HG02943 (cell line): Measurements from ENCODE around the gene KCNC1.

Experiments used
- ATAC-seq: cut with Tn5 transposase; IDR thresholded peaks from one replicate; pipeline ENCODE4 v1.9.1; 2021; ENCODE audit warnings: mild to moderate bottlenecking, low read depth, moderate library complexity; ENCODE audit not compliant: unreplicated experiment

KCNC1 gene

DNA sequence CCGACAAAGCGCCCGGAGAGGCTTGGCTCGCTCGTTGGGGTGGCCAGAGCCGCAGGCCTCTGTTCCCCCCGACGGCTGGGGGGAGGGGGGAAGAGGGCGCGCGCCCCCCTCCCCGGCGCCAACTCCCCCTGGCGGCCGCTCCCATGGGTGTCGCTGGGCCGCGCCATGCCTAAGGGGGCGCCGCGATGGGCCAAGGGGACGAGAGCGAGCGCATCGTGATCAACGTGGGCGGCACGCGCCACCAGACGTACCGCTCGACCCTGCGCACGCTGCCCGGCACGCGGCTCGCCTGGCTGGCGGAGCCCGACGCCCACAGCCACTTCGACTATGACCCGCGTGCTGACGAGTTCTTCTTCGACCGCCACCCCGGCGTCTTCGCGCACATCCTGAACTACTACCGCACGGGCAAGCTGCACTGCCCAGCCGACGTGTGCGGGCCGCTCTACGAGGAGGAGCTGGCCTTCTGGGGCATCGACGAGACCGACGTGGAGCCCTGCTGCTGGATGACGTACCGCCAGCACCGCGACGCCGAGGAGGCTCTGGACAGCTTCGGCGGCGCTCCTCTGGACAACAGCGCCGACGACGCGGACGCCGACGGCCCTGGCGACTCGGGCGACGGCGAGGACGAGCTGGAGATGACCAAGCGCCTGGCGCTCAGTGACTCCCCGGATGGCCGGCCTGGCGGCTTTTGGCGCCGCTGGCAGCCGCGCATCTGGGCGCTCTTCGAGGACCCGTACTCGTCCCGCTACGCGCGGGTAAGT is 1.4 kb downstream of the KCNC1 start:
- no peak for ATAC-seq

DNA sequence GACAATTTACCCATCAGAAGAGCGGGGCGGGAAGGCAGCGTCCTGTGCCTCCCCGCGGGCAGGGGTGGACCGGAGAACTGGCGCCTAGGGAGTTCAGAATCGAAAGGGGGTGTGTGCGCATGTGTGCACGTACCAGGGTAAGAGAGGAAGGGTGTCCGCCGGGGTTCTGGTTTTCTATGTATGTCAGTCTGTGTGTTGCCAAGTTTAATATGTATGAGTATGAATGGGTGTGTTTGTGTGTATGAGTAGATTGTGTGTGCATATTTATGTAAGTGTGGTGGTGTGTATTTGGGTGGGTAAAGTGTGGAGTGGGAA is 2.0 kb downstream of the KCNC1 start:
- ATAC-seq, result no peak

GRCh38 chr11:17736930-17737817 is 2.6 kb downstream of the KCNC1 start:
- no peak for ATAC-seq

GRCh38 chr11:17738151-17738973 is 3.8 kb downstream of the KCNC1 start:
- no peak for ATAC-seq

- no peak for ATAC-seq
These were observed 5.4 kb downstream of the KCNC1 start for GRCh38 chr11:17739945-17740338.

GRCh38 chr11:17740649-17741235 is 6.2 kb downstream of the KCNC1 start:
- ATAC-seq, result no peak

GRCh38 chr11:17741487-17741886 is 6.9 kb downstream of the KCNC1 start:
- no peak for ATAC-seq

- ATAC-seq, result no peak
These were observed 7.4 kb downstream of the KCNC1 start for GRCh38 chr11:17742019-17742418.

DNA sequence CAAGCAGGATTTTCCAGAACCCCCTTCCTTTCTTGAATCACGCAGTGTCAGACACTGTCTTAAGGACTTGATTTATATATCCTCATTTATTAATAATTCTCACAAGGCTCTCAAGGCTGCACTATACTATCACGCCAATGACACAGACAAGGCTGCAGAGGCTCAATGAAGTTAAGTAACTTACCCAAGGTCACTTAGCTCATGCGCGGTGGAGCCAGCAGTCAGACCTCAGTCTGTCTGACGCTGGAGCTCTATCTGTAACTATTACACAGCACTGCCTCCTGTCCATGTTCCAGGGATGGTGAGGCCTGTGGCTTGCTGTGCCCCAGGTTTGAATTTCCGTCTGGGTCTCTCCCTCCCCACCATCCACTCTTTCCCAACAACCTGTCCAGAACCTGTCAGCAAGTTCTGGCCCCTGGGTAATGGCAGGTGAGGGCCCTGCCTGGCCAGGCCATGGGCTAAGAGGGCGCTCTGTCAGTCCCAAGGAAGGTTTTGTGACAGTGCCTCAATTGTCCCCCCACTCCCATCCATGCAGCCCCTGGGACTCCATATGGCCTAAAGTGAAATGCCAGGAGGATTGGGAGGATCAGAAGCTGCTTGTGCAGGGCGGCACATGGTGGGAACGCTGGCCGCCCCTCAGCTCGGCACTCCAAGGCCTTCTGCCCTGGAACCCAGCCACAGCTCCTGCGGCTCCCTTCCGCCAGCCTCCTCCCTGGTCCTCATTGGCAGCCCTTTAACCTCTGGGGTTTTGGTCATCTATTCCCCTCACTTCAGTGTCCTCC is 8.6 kb downstream of the KCNC1 start:
- no peak for ATAC-seq

GRCh38 chr11:17743808-17744119 is 9.2 kb downstream of the KCNC1 start:
- ATAC-seq, result no peak

- no peak for ATAC-seq
These were observed 9.8 kb downstream of the KCNC1 start for GRCh38 chr11:17744151-17744940.

GRCh38 chr11:17745023-17745772 is 10.6 kb downstream of the KCNC1 start:
- no peak for ATAC-seq

DNA sequence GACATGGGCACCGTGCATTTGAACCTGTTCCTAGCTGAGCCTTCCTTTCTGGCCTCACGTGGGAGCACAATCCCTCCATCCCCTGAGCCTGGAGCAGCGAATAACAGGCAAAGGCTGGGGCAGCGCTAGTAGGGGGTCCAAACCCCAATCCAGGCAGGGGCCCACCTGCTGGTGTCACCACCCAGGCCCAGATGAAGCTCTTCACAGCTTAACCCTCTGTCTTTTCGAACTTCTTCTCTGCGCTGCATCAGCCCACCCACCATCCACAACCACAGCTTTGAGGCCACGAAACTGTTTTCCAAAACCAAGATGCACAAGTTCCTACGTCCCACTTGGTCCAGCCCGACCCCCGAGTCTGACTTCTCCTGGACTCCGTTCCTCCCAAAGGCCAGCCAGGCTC is 11.5 kb downstream of the KCNC1 start:
- ATAC-seq, result no peak

GRCh38 chr11:17747131-17747955 is 12.8 kb downstream of the KCNC1 start:
- ATAC-seq, result no peak

DNA sequence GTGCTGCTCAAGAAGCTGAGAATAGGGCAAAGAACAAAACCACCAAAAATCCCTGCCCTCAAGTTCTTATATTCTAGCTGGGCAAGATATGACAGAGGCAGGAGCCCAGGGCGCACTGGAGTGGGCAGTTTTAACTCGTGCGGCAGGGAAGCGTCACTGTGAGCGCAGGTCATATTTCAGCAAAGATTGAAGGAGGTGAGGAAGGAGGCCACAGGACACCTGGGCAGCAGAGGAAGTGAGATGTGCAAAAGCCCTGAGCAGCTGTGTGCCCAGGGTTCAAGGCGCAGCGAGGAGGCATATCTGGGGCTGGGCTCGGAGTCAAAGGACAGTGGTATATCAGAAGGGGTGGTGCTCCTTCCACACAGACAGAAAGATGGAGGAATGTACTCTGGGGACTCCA is 13.5 kb downstream of the KCNC1 start:
- ATAC-seq, result no peak

DNA sequence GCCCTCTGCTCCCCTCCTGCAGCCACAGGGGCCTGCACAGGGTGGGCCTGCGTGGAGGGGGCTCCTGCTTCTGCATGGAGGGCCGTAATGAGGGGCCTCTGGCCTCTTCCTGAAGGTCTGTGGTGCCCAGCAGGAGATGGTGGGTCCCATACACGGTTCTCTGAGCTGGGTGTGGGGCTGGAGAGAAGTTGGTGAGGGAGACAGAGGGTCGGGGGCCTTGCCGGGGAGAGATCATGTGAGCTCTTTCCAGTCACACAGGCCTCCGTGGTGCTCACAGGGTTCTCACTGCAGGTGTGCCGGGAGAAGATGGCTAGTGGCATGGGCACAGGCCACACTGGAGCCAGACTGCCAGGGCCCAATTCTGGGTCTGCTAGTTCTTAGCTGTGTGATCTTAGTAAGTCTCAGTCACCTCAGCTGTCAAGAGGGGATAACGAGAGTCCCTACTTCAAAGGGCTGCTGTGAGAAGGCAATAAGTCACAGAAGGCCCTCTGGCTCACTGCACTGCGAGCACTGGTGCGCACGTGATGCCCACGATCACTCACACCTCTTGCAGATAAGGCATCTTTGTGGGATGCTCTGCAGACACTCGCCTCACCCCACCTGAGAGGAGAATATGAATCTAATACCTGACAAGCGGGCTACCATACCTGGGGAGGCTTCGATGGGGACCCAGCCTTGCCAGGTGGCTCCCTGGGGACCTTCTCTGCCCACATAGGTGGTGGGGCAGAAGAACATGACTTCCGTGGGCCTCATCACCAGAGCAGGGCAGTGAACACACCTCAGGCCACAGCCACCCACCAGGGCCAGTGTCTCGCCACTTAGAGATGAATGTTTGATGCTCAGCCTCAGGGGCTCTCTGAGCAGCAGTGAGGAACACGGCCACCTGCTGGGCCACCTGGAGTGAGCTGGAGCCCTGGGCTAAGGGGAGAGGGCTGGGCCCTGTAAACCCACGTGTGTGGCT is 14.5 kb downstream of the KCNC1 start:
- ATAC-seq, result no peak
